HepG2 (cell line): Measurements from ENCODE around the gene TXNL4A. TPM values are rescaled to one million over a fixed set of nuclear protein-coding genes. Genes with fewer than 3 reads are reported as not detected.

Experiments used
- AFF4 ChIP-seq: sonication (generic); formaldehyde crosslinking; IDR thresholded peaks from 2 replicates; pipeline ENCODE4 v1.4.0; 2020; ENCODE audit warnings: missing genetic modification reagents
- ASH2L ChIP-seq: fragments of 300-600, 200-600 bp; sonication (generic); IDR thresholded peaks from 2 replicates; pipeline ENCODE4 v1.7.0; 2017; ENCODE audit warnings: low read depth, mild to moderate bottlenecking, moderate library complexity, mixed read lengths, low read length; ENCODE audit not compliant: insufficient read length
- BRCA1 ChIP-seq: sonication (generic); formaldehyde crosslinking; IDR thresholded peaks from 2 replicates; pipeline ENCODE4 v1.4.0; 2020; ENCODE audit warnings: missing genetic modification reagents
- CENPX ChIP-seq: sonication (generic); formaldehyde crosslinking; IDR thresholded peaks from 2 replicates; pipeline ENCODE4 v1.9.0; 2021; ENCODE audit warnings: mild to moderate bottlenecking, missing genetic modification reagents, moderate library complexity
- CREB1 ChIP-seq, 2 experiments: fragments of 450-650 bp in 1 of 2; IDR thresholded peaks; 2 replicates each; pipeline ENCODE4 v1.6.1; 2016 to 2017; ENCODE audit warnings: control low read depth in 1 of 2, mild to moderate bottlenecking in 1 of 2, missing compliant biosample characterization in 1 of 2, missing genetic modification characterization in 1 of 2
- CSRNP1 ChIP-seq: sonication (generic); formaldehyde crosslinking; IDR thresholded peaks from 2 replicates; pipeline ENCODE4 v1.8.1; 2023; ENCODE audit warnings: mild to moderate bottlenecking, missing genetic modification reagents
- FOXC1 ChIP-seq: sonication (generic); formaldehyde crosslinking; IDR thresholded peaks from 2 replicates; pipeline ENCODE4 v1.8.0; 2022; ENCODE audit warnings: mild to moderate bottlenecking, missing genetic modification reagents, borderline replicate concordance
- FUBP1 ChIP-seq: sonication (generic); formaldehyde crosslinking; IDR thresholded peaks from 2 replicates; pipeline ENCODE4 v1.5.1; 2020; ENCODE audit warnings: missing genetic modification reagents, mild to moderate bottlenecking, borderline replicate concordance
- HNRNPH1 ChIP-seq: fragments of 200-400 bp; formaldehyde crosslinking; optimal IDR thresholded peaks from 2 replicates; pipeline ENCODE3; 2017; ENCODE audit warnings: mild to moderate bottlenecking, low read depth, low read length
- NFKB2 ChIP-seq: sonication (generic); formaldehyde crosslinking; IDR thresholded peaks from 2 replicates; pipeline ENCODE4 v1.4.0; 2020; ENCODE audit warnings: missing genetic modification reagents, borderline replicate concordance
- NONO ChIP-seq, 2 experiments: fragments of 450-650 bp in 1 of 2; sonication (generic) in 1 of 2; formaldehyde crosslinking in 1 of 2; IDR thresholded peaks in 1 of 2; conservative IDR thresholded peaks in 1 of 2; 2 replicates each; pipeline versions ENCODE4 v1.6.1 to v1.8.0; 2017 to 2022; ENCODE audit warnings: mild to moderate bottlenecking in 1 of 2, missing genetic modification reagents in 1 of 2, moderate library complexity in 1 of 2
- SP4 ChIP-seq: sonication (generic); formaldehyde crosslinking; IDR thresholded peaks from 2 replicates; pipeline ENCODE4 v1.8.1; 2023; ENCODE audit warnings: mild to moderate bottlenecking, missing genetic modification reagents
- TBX3 ChIP-seq: fragments of 450-650 bp; IDR thresholded peaks from 2 replicates; pipeline ENCODE4 v1.6.1; 2017; ENCODE audit warnings: antibody characterized with exemption, mild to moderate bottlenecking, inconsistent platforms, borderline replicate concordance
- TEF ChIP-seq: sonication (generic); formaldehyde crosslinking; IDR thresholded peaks from 2 replicates; pipeline ENCODE4 v1.5.0; 2020; ENCODE audit warnings: missing genetic modification reagents
- ZMAT3 ChIP-seq: sonication (generic); formaldehyde crosslinking; conservative IDR thresholded peaks from 2 replicates; pipeline ENCODE4 v1.7.0; 2021; ENCODE audit warnings: missing genetic modification reagents
- ZNF44 ChIP-seq: sonication (generic); formaldehyde crosslinking; IDR thresholded peaks from 2 replicates; pipeline ENCODE4 v1.5.1; 2020; ENCODE audit warnings: mild to moderate bottlenecking, missing genetic modification reagents
- ZNF446 ChIP-seq: sonication (generic); formaldehyde crosslinking; IDR thresholded peaks from 2 replicates; pipeline ENCODE4 v1.5.0; 2020; ENCODE audit warnings: mild to moderate bottlenecking, missing genetic modification reagents
- ZNF639 ChIP-seq: conservative IDR thresholded peaks from 2 replicates; pipeline ENCODE4 v1.6.1; 2018; ENCODE audit warnings: missing genetic modification reagents
- polyA plus RNA-seq, 8 experiments: library from polyadenylated mRNA; depleted of rRNA in 3 of 8; stranded (reverse) in 7 of 8; unstranded in 1 of 8; fragments of >200 nt; fragmentation: Illumina TruSeq in 4 of 8; extraction: Trizol in 4 of 8; gene quantifications; 2 replicates each; pipeline versions ENCODE4 v1.2.1 to v1.2.3, GENCODE V29; 2011 to 2016; ENCODE audit warnings: low read depth in 4 of 8, missing spikeins in 1 of 8, mixed read lengths in 1 of 8; ENCODE audit not compliant: insufficient read depth in 1 of 8
- total RNA-seq, 5 experiments: library from RNA; depleted of rRNA; stranded (reverse); fragments of >200 nt; fragmentation: Illumina TruSeq; extraction: Trizol; gene quantifications; 2 replicates each; pipeline ENCODE4 v1.2.3, GENCODE V29; 2016; ENCODE audit warnings: low read depth in 1 of 5

Gene TXNL4A
- total and polyA plus RNA-seq, 2 of the 13 experiments (the other 11 are each of a cell fraction or from before 2014, with no cell fraction given) = 172 to 202 TPM

GRCh38 chr18:79964330-79965118, 23.8 kb downstream of the TXNL4A start, which contains the start of gene HSBP1L1 (continued):
- TF ChIP-seq AFF4 (peak; percentile 52; the same call in 1 of the 2 replicates), CREB1 (IDR thresholded peaks at IDR 0.05) (no peak), CREB1 (CRISPR knock-in tag; IDR thresholded peaks at IDR 0.05) (no peak), TEF (CRISPR knock-in tag) (no peak), NONO (IDR thresholded peaks at IDR 0.05) (no peak), NONO (CRISPR knock-in tag; conservative IDR thresholded peaks at IDR 0.05) (peak; percentile 81), CENPX (CRISPR knock-in tag) (no peak), ZMAT3 (CRISPR knock-in tag) (0 out of 2 replicates have a peak, but pooled peaks have one; percentile 30), ZNF446 (CRISPR knock-in tag) (peak; percentile 71; the same call in 1 of the 2 replicates), ZNF44 (CRISPR knock-in tag) (no peak), BRCA1 (CRISPR knock-in tag) (no peak), FOXC1 (CRISPR knock-in tag) (no peak), FUBP1 (CRISPR knock-in tag) (no peak), TBX3 (no peak), NFKB2 (CRISPR knock-in tag) (no peak), ZNF639 (CRISPR knock-in tag) (0 out of 2 replicates have a peak, but pooled peaks have one; percentile 37), ASH2L (no peak), SP4 (CRISPR knock-in tag) (peak; percentile 63), HNRNPH1 (no peak), CSRNP1 (CRISPR knock-in tag) (no peak)
